ENCODE data around the gene BYSL. TPM values are rescaled to one million over a fixed set of nuclear protein-coding genes. Genes with fewer than 3 reads are reported as not detected.

The BYSL gene
- total RNA-seq, 1 experiment from 2014 or later, result 46.5 TPM

DNA sequence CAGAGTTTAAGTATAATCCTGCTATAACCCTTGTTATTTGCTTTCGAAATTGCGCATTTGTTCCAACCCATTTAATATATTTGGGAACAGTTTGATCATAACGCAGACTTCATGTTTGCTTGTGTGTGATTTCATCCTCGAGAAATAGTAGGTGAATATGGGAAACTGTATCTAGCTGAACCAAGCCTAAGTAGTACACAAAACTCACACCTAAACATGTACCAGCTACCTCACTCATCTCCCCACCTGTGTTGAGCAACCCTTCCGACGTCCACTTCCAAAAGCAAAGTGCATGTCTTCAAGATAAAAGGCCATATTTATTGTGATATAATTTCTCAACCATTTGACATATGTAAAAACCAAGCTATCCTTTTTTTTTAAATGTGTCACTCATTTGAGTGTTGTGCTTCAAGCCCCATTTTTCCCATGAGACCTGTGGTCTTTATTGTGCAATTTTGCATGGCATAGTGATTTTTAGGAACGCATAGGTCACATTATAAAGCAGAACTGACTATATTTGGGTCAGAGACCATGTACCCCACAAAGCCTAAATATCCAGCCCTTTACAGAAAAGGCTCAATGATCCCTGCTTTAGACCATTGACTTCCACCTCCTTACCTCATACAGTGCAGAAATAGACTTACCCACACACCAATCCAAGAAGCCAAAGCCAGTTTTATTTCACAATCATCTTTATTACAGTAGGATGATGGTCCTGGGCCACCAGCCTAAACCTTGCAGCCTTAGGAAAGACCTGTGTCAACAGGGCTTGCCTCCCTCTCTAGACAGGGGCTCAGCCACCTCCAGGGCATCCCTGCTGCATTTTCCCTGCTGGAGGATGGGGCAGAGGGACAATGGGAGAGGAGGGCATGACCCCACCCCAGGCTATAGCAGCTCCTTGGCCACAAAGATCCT is 13.2 kb downstream of the BYSL start:
- Histone ChIP-seq H3K27ac (ENCODE audit: low read length) (no peak overlapping the region), H3K9me3 (ENCODE audit: low read length) (no peaks in the 10 kb centered on the region), H3K36me3 (ENCODE audit: low read depth, low read length) (peaks cover 60% of the 10 kb centered on the region), H3K9ac (ENCODE audit: low read length) (no peak overlapping the region), H2AFZ (ENCODE audit: low read length) (no peak overlapping the region), H3K4me1 (ENCODE audit: insufficient read depth, low read length) (peaks cover 18% of the 10 kb centered on the region), H3K4me3 (ENCODE audit: low read length) (no peak overlapping the region), H3K9me2 (replicated peaks; ENCODE audit: low read length) (no peaks in the 10 kb centered on the region), H3K79me2 (ENCODE audit: low read length) (peaks cover 23% of the 10 kb centered on the region), H4K20me1 (ENCODE audit: low read length) (peaks cover 10% of the 10 kb centered on the region; the same call in 1 of the 2 replicates), H3K4me2 (ENCODE audit: low read length) (no peak overlapping the region), H3F3A (ENCODE audit: low read length, unreplicated experiment) (no peaks in the 10 kb centered on the region), H3K27me3 (ENCODE audit: low read length) (no peaks in the 10 kb centered on the region)
- ChIA-PET CTCF (interaction anchor here (1.8 kb wide), 1 partner anchor 133 kb away, joined by 5 read pairs; no protein-coding TSS in a partner anchor), POLR2A (ENCODE audit: unreplicated experiment) (interaction anchor here (0.6 kb wide), 1 partner anchor 59 kb away, joined by 8 read pairs; no protein-coding TSS in a partner anchor)
- no peak for TF ChIP-seq EZH2 (IDR thresholded peaks at IDR 0.05; ENCODE audit: low read length, unreplicated experiment)
- TF ChIP-seq, protein P1, sequence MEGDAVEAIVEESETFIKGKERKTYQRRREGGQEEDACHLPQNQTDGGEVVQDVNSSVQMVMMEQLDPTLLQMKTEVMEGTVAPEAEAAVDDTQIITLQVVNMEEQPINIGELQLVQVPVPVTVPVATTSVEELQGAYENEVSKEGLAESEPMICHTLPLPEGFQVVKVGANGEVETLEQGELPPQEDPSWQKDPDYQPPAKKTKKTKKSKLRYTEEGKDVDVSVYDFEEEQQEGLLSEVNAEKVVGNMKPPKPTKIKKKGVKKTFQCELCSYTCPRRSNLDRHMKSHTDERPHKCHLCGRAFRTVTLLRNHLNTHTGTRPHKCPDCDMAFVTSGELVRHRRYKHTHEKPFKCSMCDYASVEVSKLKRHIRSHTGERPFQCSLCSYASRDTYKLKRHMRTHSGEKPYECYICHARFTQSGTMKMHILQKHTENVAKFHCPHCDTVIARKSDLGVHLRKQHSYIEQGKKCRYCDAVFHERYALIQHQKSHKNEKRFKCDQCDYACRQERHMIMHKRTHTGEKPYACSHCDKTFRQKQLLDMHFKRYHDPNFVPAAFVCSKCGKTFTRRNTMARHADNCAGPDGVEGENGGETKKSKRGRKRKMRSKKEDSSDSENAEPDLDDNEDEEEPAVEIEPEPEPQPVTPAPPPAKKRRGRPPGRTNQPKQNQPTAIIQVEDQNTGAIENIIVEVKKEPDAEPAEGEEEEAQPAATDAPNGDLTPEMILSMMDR (conservative IDR thresholded peaks at IDR 0.05; ENCODE audit: low read depth, low read length), result no peak
- TF ChIP-seq EZH2phosphoT487 (IDR thresholded peaks at IDR 0.05; ENCODE audit: borderline replicate concordance, low read length), result no peak
- no TSS peak for BruUV-seq (replicated peaks)
- intact Hi-C loops (cut with micrococcal nuclease), result loop anchor here (5.0 kb wide), 1 partner anchor 147 kb away; the partner anchor contains the start of gene TOMM6
- DNase-seq, result no peak
- no peak for ATAC-seq

GRCh38 chr6:41935193-41935574 is 13.9 kb downstream of the BYSL start:
- no peak for ATAC-seq
- ChIA-PET CTCF (interaction anchor here (1.1 to 1.8 kb wide), 2 partner anchors 134 to 147 kb away, joined by 5 to 7 read pairs; partner anchors contain the start of gene TOMM6), POLR2A (ENCODE audit: unreplicated experiment) (interaction anchor here (0.6 kb wide), 1 partner anchor 59 kb away, joined by 8 read pairs; no protein-coding TSS in a partner anchor)
- peaks cover 3% of the 10 kb centered on the region; the same call in 1 of the 2 replicates for H4K20me1 ChIP-seq (ENCODE audit: low read length)
- H3K9me3 ChIP-seq (ENCODE audit: low read length), result no peaks in the 10 kb centered on the region
- H3K4me3 ChIP-seq (ENCODE audit: low read length), result no peak overlapping the region
- H3K36me3 ChIP-seq (ENCODE audit: low read depth, low read length), result peaks cover 54% of the 10 kb centered on the region
- H3K79me2 ChIP-seq (ENCODE audit: low read length), result peaks cover 23% of the 10 kb centered on the region
- no peaks in the 10 kb centered on the region for H3F3A ChIP-seq (ENCODE audit: low read length, unreplicated experiment)
- BruUV-seq (replicated peaks), result no TSS peak
- H3K9ac ChIP-seq (ENCODE audit: low read length), result no peak overlapping the region
- no peak overlapping the region for H2AFZ ChIP-seq (ENCODE audit: low read length)
- intact Hi-C loops (cut with micrococcal nuclease), result loop anchor here (5.0 kb wide), 1 partner anchor 148 kb away; the partner anchor contains the start of gene TOMM6
- no peaks in the 10 kb centered on the region for H3K9me2 ChIP-seq (replicated peaks; ENCODE audit: low read length)
- H3K4me2 ChIP-seq (ENCODE audit: low read length), result no peak overlapping the region
- no peak for DNase-seq
- TF ChIP-seq, protein P1 (conservative IDR thresholded peaks at IDR 0.05; ENCODE audit: low read depth, low read length), result no peak
- TF ChIP-seq EZH2phosphoT487 (IDR thresholded peaks at IDR 0.05; ENCODE audit: borderline replicate concordance, low read length), result no peak
- no peak for TF ChIP-seq EZH2 (IDR thresholded peaks at IDR 0.05; ENCODE audit: low read length, unreplicated experiment)
- no peak overlapping the region for H3K27ac ChIP-seq (ENCODE audit: low read length)
- no peaks in the 10 kb centered on the region for H3K27me3 ChIP-seq (ENCODE audit: low read length)
- H3K4me1 ChIP-seq (ENCODE audit: insufficient read depth, low read length), result peaks cover 24% of the 10 kb centered on the region

Data from PC-3 (cell line).